Panc1 (cell line): Measurements from ENCODE around the gene CDH12.

Source experiments
- POLR2AphosphoS5 ChIP-seq: IDR thresholded peaks from 2 replicates; pipeline ENCODE4 v1.6.1; 2012; ENCODE audit warnings: mild to moderate bottlenecking, low read depth, low read length, moderate library complexity
- SIN3A ChIP-seq: IDR thresholded peaks from 2 replicates; pipeline ENCODE4 v1.6.1; 2012; ENCODE audit warnings: low read depth, mild to moderate bottlenecking, low read length, moderate library complexity, borderline replicate concordance; ENCODE audit not compliant: insufficient read depth
- TCF7L2 ChIP-seq: IDR thresholded peaks from 2 replicates; pipeline ENCODE4 v1.6.1; 2011; ENCODE audit warnings: mild to moderate bottlenecking, low read depth, low read length, inconsistent platforms
- TF ChIP-seq, protein P1 (sequence below): fragments of 450-650 bp; IDR thresholded peaks from 2 replicates; pipeline ENCODE4 v1.5.1; 2017; ENCODE audit warnings: mild to moderate bottlenecking
- TF ChIP-seq, protein P2 (sequence below), 2 experiments: IDR thresholded peaks; 2 replicates each; pipeline ENCODE4 v1.6.1; 2011 to 2012; ENCODE audit warnings: low read depth in 2 of 2, control low read depth in 1 of 2, low read length in 1 of 2, mild to moderate bottlenecking in 1 of 2, moderate library complexity in 1 of 2; ENCODE audit not compliant: insufficient read depth in 1 of 2

DNA sequence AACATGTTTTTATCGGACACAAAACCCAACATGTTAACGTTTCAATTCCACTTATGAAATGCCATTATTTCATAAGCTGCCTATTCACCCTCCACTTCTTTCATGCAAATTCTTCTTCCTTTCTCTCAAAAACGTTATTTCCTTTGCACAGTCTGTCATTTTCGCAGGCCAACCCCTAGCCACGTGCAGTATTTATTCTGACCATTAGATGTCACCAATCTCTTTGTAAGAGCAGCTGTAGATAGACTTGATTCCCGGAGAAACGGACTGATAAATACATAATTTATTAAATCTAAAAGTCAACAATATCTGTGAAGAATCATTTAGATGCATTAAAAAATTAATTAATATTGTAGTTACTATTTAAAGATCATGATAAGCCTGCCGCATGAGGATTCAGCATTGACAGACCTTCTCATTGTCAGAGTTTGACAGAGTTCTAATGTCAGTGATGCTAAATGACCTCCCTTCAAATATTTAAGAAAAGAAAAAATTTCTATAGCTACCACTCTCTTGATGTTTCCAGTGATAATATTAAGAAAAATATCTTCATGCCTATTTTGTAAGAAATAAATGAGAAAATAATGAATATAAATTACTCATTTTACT, 933.6 kb downstream of the CDH12 start:
- TF ChIP-seq, protein P1, sequence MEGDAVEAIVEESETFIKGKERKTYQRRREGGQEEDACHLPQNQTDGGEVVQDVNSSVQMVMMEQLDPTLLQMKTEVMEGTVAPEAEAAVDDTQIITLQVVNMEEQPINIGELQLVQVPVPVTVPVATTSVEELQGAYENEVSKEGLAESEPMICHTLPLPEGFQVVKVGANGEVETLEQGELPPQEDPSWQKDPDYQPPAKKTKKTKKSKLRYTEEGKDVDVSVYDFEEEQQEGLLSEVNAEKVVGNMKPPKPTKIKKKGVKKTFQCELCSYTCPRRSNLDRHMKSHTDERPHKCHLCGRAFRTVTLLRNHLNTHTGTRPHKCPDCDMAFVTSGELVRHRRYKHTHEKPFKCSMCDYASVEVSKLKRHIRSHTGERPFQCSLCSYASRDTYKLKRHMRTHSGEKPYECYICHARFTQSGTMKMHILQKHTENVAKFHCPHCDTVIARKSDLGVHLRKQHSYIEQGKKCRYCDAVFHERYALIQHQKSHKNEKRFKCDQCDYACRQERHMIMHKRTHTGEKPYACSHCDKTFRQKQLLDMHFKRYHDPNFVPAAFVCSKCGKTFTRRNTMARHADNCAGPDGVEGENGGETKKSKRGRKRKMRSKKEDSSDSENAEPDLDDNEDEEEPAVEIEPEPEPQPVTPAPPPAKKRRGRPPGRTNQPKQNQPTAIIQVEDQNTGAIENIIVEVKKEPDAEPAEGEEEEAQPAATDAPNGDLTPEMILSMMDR, result peak; percentile 74; the same call in 1 of the 2 replicates
- TF ChIP-seq, protein P2, sequence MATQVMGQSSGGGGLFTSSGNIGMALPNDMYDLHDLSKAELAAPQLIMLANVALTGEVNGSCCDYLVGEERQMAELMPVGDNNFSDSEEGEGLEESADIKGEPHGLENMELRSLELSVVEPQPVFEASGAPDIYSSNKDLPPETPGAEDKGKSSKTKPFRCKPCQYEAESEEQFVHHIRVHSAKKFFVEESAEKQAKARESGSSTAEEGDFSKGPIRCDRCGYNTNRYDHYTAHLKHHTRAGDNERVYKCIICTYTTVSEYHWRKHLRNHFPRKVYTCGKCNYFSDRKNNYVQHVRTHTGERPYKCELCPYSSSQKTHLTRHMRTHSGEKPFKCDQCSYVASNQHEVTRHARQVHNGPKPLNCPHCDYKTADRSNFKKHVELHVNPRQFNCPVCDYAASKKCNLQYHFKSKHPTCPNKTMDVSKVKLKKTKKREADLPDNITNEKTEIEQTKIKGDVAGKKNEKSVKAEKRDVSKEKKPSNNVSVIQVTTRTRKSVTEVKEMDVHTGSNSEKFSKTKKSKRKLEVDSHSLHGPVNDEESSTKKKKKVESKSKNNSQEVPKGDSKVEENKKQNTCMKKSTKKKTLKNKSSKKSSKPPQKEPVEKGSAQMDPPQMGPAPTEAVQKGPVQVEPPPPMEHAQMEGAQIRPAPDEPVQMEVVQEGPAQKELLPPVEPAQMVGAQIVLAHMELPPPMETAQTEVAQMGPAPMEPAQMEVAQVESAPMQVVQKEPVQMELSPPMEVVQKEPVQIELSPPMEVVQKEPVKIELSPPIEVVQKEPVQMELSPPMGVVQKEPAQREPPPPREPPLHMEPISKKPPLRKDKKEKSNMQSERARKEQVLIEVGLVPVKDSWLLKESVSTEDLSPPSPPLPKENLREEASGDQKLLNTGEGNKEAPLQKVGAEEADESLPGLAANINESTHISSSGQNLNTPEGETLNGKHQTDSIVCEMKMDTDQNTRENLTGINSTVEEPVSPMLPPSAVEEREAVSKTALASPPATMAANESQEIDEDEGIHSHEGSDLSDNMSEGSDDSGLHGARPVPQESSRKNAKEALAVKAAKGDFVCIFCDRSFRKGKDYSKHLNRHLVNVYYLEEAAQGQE (IDR thresholded peaks at IDR 0.05; ENCODE audit: insufficient read depth in 1 of 2, low read depth in 2 of 2, low read length in 1 of 2), result no peak
- no peak for TF ChIP-seq POLR2AphosphoS5
- no peak for TF ChIP-seq SIN3A
- TF ChIP-seq TCF7L2, result no peak
